Pancreas (tissue), 10 donors: ENCODE data around the gene POP4. TPM values are rescaled to one million over a fixed set of nuclear protein-coding genes. Genes with fewer than 3 reads are reported as not detected.

Experiments
- ATAC-seq, 4 donors: fragments of 200-7000 bp; cut with Tn5 transposase; one replicate each; pipeline versions ENCODE4 v1.8.0 to v1.9.1; 2020; ENCODE audit warnings: mild to moderate bottlenecking in 4 of 4, moderate library complexity in 4 of 4
- DNase-seq, 6 donors: peaks; one replicate each; pipeline ENCODE4 v3.0.0-alpha.2; 2020
- FAIRE-seq: peaks from 2 replicates; lab custom pipeline; 2012; peaks lifted over from hg19 to GRCh38; lab: Jason Lieb, UNC
- H3K27ac ChIP-seq, 4 donors: fragments of 200-600 bp; sonication (generic); 1 replicate in 3 of 4; 2 replicates in 1 of 4; pipeline versions ENCODE4 v1.5.0 to v1.8.0; 2020
- H3K27me3 ChIP-seq, 4 donors: fragments of 200-600 bp; one replicate each; pipeline ENCODE4 v1.8.0; 2021
- H3K36me3 ChIP-seq, 3 donors: fragments of 200-600 bp; sonication (generic) in 1 of 3; one replicate each; pipeline versions ENCODE4 v1.5.0 to v1.8.0; 2020 to 2021
- H3K4me1 ChIP-seq, 3 donors: fragments of 200-600 bp; one replicate each; pipeline ENCODE4 v1.8.0; 2021
- H3K4me3 ChIP-seq, 4 donors: fragments of 200-600 bp; sonication (generic) in 2 of 4; one replicate each; pipeline versions ENCODE4 v1.5.0 to v1.8.0; 2020 to 2021
- H3K9me3 ChIP-seq, 4 donors: fragments of 200-600 bp; one replicate each; pipeline ENCODE4 v1.8.0; 2021
- CTCF ChIP-seq, 4 donors: fragments of 200-600 bp; sonication (generic) in 3 of 4; IDR thresholded peaks; one replicate each; pipeline versions ENCODE4 v1.5.0 to v1.8.0; 2021; ENCODE audit warnings: antibody characterized with exemption in 4 of 4
- WGBS, 2 donors: extraction: QIAGEN DNeasy Blood & Tissue Kit; methylation state at CpG; one replicate each; pipeline ENCODE4 v1.1.7; 2013; 5-methylcytosine and 5-hydroxymethylcytosine counted together
- intact Hi-C, 3 donors: fragments of 100-400 bp; cut with DNase I; formaldehyde crosslinking; loops; one replicate each; pipeline versions ENCODE4 v1.11.1 to v1.14.2; 2022
- polyA plus RNA-seq, 2 donors: library from polyadenylated mRNA; stranded (reverse); fragments of 200-250 nt; gene quantifications; one replicate each; pipeline ENCODE4 v1.2.3, GENCODE V29; 2013
- total RNA-seq, 6 donors: library from RNA; stranded (reverse); fragmentation: NEBNext Ultra II Directional in 4 of 6; extraction: Animal tissue kit (Norgen Biotek cat#: 25700) in 4 of 6; gene quantifications; one replicate each; pipeline versions ENCODE4 v1.2.1 to v1.2.4, GENCODE V29; 2021 to 2023
- donor health status: healthy with polysubstance abuse.
- donor health status: DM: no; HTN: no; CAD: no; lungs with moderate emphysema.
- donor health status: DM: no; HTN: no; CAD: no.
- donor health status: control.
- donor health status: control.
- donor health status: Bipolar disorder and iron deficiency.
- donor health status: DM: yes; HTN: yes; CAD: no.
- donor health status: DM: no; HTN: no; CAD: no.
- donor health status: DM: no; HTN: no; CAD: no.
- donor health status: DM: yes; HTN: yes; CAD: no.

The POP4 gene
- total and polyA plus RNA-seq, 8 donors, result 14.3 to 50.3 (median 25.0) TPM

- Histone ChIP-seq H3K27ac (no peak overlapping the region), H3K9me3 (no peaks in the 10 kb centered on the region), H3K4me1 (peaks cover 0 to 11% (median 0%) of the 10 kb centered on the region in 3 donors), H3K27me3 (no peaks in the 10 kb centered on the region), H3K4me3 (no peak overlapping the region), H3K36me3 (peaks cover 5 to 29% (median 26%) of the 10 kb centered on the region in 3 donors)
- FAIRE-seq (no peak), DNase-seq (peak in 1 of 6 donors; percentile 60), ATAC-seq (no peak)
- no peak for TF ChIP-seq CTCF (IDR thresholded peaks at IDR 0.05)
- 76 to 80% methylated on average over 22 of the region's 22 CpGs for WGBS, 2 donors
- intact Hi-C loops, result loop anchor here in 2 of 3 donors (5.0 to 10.0 kb wide), 3 partner anchors 55 to 107 kb away; partner anchors contain the start of genes C19orf12 (in 2 of the 2) and PLEKHF1 (in 1 of the 2)
These were observed 4.1 kb downstream of the POP4 start for GRCh38 chr19:29610213-29610573.

- peaks cover 0 to 9% (median 0%) of the 10 kb centered on the region in 3 donors for H3K4me1 ChIP-seq
- H3K27ac ChIP-seq, result no peak overlapping the region
- ATAC-seq, result peak; percentile 54 to 80 (median 78)
- WGBS, 2 donors, result 38 to 42% methylated on average over 19 of the region's 19 CpGs
- no peaks in the 10 kb centered on the region for H3K9me3 ChIP-seq
- FAIRE-seq, result no peak
- H3K36me3 ChIP-seq, result peaks cover 5 to 34% (median 28%) of the 10 kb centered on the region in 3 donors
- no peak overlapping the region for H3K4me3 ChIP-seq
- peak; percentile 73 to 88 (median 85) for TF ChIP-seq CTCF (IDR thresholded peaks at IDR 0.05)
- no peaks in the 10 kb centered on the region for H3K27me3 ChIP-seq
- intact Hi-C loops, result loop anchor here in 2 of 3 donors (5.0 to 10.0 kb wide), 3 partner anchors 54 to 107 kb away; partner anchors contain the start of genes C19orf12 (in 2 of the 2) and PLEKHF1 (in 1 of the 2)
- peak; percentile 66 to 87 (median 80) for DNase-seq
These were observed 4.6 kb downstream of the POP4 start for GRCh38 chr19:29610574-29611271.

- ATAC-seq (no peak), DNase-seq (no peak), FAIRE-seq (no peak)
- Histone ChIP-seq H3K4me1 (peaks cover 0 to 5% (median 0%) of the 10 kb centered on the region in 3 donors), H3K9me3 (no peaks in the 10 kb centered on the region), H3K27me3 (no peaks in the 10 kb centered on the region), H3K4me3 (no peak overlapping the region), H3K36me3 (peaks cover 5 to 40% (median 28%) of the 10 kb centered on the region in 3 donors), H3K27ac (no peak overlapping the region)
- TF ChIP-seq CTCF (IDR thresholded peaks at IDR 0.05), result no peak
- intact Hi-C loops, result loop anchor here in 2 of 3 donors (5.0 to 10.0 kb wide), 3 partner anchors 53 to 105 kb away; partner anchors contain the start of genes C19orf12 (in 2 of the 2) and PLEKHF1 (in 1 of the 2)
- WGBS, 2 donors, result 90 to 95% methylated on average over 9 of the region's 9 CpGs
These were observed 6.0 kb downstream of the POP4 start for GRCh38 chr19:29612121-29612520.

GRCh38 chr19:29612801-29613595 lies 6.9 kb downstream of the POP4 start:
- H3K9me3 ChIP-seq, result no peaks in the 10 kb centered on the region
- FAIRE-seq, result no peak
- intact Hi-C loops, result loop anchor here in 2 of 3 donors (5.0 to 10.0 kb wide), 3 partner anchors 52 to 104 kb away; partner anchors contain the start of genes C19orf12 (in 2 of the 2) and PLEKHF1 (in 1 of the 2)
- H3K4me1 ChIP-seq, result no peaks in the 10 kb centered on the region
- WGBS, 2 donors, result 87 to 92% methylated on average over 21 of the region's 21 CpGs
- ATAC-seq, result no peak
- no peak for TF ChIP-seq CTCF (IDR thresholded peaks at IDR 0.05)
- no peak overlapping the region for H3K4me3 ChIP-seq
- no peak for DNase-seq
- H3K36me3 ChIP-seq, result peaks cover 5 to 40% (median 28%) of the 10 kb centered on the region in 3 donors
- H3K27me3 ChIP-seq, result no peaks in the 10 kb centered on the region
- no peak overlapping the region for H3K27ac ChIP-seq
